Measurements from ENCODE around the gene SIX3.

The SIX3 gene

DNA sequence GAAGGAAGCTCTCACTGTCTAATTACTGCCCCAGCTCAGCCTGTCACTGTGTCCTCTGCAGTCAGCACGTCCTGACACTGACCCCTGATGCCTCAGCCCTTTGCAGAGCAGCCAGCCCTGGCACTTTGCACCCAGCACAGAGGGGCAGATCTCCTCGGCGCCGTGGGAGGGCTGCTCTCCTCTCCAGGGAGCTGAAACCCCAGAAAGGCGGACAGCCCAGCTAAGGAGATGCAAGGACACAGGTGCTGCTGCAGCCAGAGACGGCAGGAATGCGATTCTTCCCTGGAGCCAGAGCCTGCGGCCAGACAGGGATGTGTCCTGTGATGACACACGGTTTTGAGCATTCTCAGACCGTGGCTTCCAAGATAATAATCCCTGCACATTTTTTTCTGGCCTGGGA is 34.5 kb upstream of the SIX3 start:
- TF ChIP-seq, protein P1, sequence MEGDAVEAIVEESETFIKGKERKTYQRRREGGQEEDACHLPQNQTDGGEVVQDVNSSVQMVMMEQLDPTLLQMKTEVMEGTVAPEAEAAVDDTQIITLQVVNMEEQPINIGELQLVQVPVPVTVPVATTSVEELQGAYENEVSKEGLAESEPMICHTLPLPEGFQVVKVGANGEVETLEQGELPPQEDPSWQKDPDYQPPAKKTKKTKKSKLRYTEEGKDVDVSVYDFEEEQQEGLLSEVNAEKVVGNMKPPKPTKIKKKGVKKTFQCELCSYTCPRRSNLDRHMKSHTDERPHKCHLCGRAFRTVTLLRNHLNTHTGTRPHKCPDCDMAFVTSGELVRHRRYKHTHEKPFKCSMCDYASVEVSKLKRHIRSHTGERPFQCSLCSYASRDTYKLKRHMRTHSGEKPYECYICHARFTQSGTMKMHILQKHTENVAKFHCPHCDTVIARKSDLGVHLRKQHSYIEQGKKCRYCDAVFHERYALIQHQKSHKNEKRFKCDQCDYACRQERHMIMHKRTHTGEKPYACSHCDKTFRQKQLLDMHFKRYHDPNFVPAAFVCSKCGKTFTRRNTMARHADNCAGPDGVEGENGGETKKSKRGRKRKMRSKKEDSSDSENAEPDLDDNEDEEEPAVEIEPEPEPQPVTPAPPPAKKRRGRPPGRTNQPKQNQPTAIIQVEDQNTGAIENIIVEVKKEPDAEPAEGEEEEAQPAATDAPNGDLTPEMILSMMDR (IDR thresholded peaks at IDR 0.05; ENCODE audit: extremely low read depth, insufficient read depth, missing control alignments): no peak
- in situ Hi-C loops (cut with MboI; ENCODE audit: low pct_unique_long_range_greater_than_20kb, low sequenced_read_pairs, unreplicated experiment): loop anchor here (25.0 kb wide), 1 partner anchor 420 kb away; no protein-coding TSS in a partner anchor
- DNase-seq (ENCODE audit: low spot score): no peak

DNA sequence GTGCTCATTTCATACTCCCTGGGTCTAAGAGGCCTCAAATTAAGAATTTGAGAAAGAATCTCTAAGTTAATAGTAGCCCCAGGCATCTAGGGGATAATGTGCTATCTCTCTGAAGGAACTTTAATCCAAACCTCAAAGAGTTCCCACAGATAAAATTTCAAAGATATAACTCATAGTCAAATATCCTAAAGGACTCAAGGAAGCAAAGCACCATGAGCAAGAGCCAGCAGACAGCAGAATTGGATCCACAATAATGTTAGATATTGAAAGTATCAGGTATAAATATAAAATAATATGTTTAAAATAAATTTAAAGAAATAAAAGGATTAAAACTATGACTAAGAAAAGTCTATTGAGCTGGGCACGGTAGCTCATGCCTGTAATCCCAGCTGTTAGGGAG is 31.7 kb upstream of the SIX3 start:
- TF ChIP-seq, protein P1 (IDR thresholded peaks at IDR 0.05; ENCODE audit: extremely low read depth, insufficient read depth, missing control alignments): no peak
- in situ Hi-C loops (cut with MboI; ENCODE audit: low pct_unique_long_range_greater_than_20kb, low sequenced_read_pairs, unreplicated experiment): loop anchor here (25.0 kb wide), 1 partner anchor 423 kb away; no protein-coding TSS in a partner anchor
- no peak for DNase-seq (ENCODE audit: low spot score)

DNA sequence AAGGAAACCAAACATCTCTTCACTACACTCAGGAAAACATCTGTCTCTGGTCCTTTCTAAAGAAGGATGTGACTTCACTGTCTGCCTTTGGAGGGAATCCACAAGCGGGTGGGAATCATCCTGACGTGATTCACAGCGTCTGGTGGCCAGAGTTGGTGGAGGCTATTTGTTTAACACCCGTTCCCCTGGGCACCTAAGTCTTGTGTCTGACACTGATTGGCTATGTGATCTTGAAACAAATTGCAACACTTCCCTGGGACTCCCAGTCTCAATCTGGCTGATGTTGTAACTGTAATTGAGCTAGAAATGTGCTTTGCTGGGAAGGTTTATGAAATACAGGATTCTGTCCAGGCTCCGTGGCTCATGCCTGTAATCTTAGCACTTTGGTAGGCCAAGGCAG is 28.8 kb upstream of the SIX3 start:
- TF ChIP-seq, protein P1 (IDR thresholded peaks at IDR 0.05; ENCODE audit: extremely low read depth, insufficient read depth, missing control alignments): no peak
- in situ Hi-C loops (cut with MboI; ENCODE audit: low pct_unique_long_range_greater_than_20kb, low sequenced_read_pairs, unreplicated experiment): loop anchor here (25.0 kb wide), 1 partner anchor 425 kb away; no protein-coding TSS in a partner anchor
- DNase-seq (ENCODE audit: low spot score): no peak

DNA sequence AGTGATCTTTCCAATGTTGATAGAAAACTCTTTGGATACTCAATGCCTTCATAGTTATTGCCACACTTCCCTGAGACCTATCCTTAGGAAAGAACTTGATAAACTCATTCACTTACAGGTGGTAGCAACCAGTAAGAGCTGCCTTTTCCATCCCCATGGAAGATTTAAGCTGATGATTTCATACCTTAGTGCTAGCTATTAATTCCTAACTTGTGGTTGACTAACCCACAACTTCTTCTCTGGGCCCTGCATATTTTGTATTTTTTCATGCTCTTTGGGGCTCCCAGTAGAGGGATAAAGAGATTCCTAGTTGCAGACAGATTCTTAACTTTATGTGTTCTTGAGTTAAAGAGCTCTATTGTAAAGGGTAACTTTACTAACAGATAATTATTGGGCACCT is 25.2 kb upstream of the SIX3 start:
- in situ Hi-C loops (cut with MboI; ENCODE audit: low pct_unique_long_range_greater_than_20kb, low sequenced_read_pairs, unreplicated experiment): loop anchor here (25.0 kb wide), 1 partner anchor 429 kb away; no protein-coding TSS in a partner anchor
- TF ChIP-seq, protein P1 (IDR thresholded peaks at IDR 0.05; ENCODE audit: extremely low read depth, insufficient read depth, missing control alignments): no peak
- DNase-seq (ENCODE audit: low spot score): no peak

DNA sequence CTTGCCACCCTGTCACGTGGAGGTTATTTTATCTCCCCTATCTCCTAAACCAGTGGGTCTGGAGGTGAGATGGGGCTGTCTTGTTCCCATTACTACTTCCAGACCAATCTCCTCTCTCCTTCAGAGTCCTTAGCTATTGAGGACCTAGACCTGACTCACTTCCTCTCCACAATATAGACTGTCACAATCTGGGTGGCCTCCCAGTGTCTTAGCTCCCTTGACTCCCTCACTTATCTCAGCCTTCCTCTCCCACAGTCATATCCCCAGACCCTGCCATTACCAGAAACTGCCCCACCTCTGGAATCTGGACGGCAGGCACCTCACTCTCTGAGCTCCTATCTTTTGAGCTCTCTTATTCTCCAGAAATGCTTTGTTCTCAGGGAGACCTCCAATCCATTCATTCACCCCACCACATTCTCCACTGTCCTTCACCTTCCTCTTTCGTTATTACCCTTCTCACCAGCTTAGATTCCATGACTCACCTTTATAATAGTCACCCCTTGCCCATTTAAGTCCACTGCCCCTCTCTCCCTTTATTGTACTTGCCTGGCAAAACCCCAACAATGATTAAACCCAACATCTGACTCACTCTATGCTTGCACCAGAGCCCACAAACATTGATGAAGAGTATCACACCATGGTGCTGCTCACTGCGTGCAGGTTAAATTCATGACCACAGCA is 23.3 kb upstream of the SIX3 start:
- TF ChIP-seq, protein P1 (IDR thresholded peaks at IDR 0.05; ENCODE audit: extremely low read depth, insufficient read depth, missing control alignments): no peak
- in situ Hi-C loops (cut with MboI; ENCODE audit: low pct_unique_long_range_greater_than_20kb, low sequenced_read_pairs, unreplicated experiment): loop anchor here (25.0 kb wide), 1 partner anchor 431 kb away; no protein-coding TSS in a partner anchor
- DNase-seq (ENCODE audit: low spot score): no peak

DNA sequence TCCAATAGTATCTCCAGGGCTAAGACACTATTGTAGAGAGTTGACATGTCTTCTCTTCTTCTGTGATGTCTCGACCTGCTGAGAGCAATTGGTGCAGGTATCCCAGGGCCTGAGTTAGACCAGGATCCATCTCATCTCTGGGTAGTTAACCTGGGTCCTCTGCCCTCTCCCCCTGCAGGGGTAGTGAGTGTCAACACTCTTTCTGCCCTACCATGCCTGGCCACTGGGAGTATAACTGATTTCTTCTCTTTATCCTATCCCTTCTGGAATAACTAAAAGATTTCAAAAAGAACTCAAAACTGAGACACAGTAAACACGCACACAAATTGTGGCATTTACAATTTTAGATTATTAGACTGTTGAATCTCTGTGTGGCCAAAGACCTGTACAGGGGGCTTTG is 20.8 kb upstream of the SIX3 start:
- TF ChIP-seq, protein P1 (IDR thresholded peaks at IDR 0.05; ENCODE audit: extremely low read depth, insufficient read depth, missing control alignments): no peak
- DNase-seq (ENCODE audit: low spot score): no peak
- in situ Hi-C loops (cut with MboI; ENCODE audit: low pct_unique_long_range_greater_than_20kb, low sequenced_read_pairs, unreplicated experiment): loop anchor here (25.0 kb wide), 1 partner anchor 433 kb away; no protein-coding TSS in a partner anchor
